ENCODE data around the gene NLRC3.

DNA sequence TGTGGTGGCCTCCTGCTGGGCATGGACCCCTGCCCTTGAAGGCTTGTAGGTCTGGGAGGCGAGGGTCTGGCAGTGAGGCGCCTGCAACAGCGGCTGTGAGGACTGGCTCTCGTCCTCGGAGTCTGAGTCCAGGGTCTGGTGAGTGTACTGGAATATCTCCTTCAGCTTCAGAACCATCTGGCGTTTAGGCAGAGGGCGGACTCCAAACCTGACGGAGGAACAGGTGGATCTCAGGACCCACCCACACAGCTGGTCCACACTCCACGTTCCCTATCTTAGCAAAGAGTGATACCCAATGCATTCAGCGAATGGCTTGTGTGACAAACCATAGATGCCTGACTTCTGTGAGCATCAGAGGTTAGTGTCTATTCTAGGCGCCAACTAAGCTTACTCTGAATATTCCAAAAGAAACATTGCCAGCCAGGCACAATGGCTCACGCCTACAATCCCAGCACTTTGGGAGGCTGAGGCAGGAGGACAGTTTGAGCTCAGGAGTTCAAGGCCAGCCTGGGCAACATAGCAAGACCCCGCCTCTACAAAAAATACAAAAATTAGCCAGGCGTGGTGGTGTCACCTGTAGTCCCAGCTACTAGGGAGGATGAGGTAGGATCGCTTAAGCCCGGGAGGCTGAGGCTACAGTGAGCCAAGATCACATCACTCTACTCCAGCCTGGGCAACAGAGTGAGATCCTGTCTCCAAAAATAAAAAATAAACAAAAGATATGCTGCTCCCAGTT is 6.3 kb upstream of the NLRC3 start:
- no peak for TF ChIP-seq FOXK2 (IDR thresholded peaks at IDR 0.05)
- no peak for TF ChIP-seq FOXM1 (IDR thresholded peaks at IDR 0.05; ENCODE audit: borderline replicate concordance)
- TF ChIP-seq BHLHE40 (IDR thresholded peaks at IDR 0.05; ENCODE audit: borderline replicate concordance): no peak
- no peak for TF ChIP-seq HDGF (IDR thresholded peaks at IDR 0.05; ENCODE audit: borderline replicate concordance)
- TF ChIP-seq SUZ12 (IDR thresholded peaks at IDR 0.05): no peak
- TF ChIP-seq, protein P1, sequence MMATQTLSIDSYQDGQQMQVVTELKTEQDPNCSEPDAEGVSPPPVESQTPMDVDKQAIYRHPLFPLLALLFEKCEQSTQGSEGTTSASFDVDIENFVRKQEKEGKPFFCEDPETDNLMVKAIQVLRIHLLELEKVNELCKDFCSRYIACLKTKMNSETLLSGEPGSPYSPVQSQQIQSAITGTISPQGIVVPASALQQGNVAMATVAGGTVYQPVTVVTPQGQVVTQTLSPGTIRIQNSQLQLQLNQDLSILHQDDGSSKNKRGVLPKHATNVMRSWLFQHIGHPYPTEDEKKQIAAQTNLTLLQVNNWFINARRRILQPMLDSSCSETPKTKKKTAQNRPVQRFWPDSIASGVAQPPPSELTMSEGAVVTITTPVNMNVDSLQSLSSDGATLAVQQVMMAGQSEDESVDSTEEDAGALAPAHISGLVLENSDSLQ (IDR thresholded peaks at IDR 0.05): no peak
- TF ChIP-seq CTBP1 (IDR thresholded peaks at IDR 0.05; ENCODE audit: borderline replicate concordance): no peak

Measured in HEK293T (cell line).